GM23338 (cell line): ENCODE data around the gene DENND6A. TPM values are rescaled to one million over a fixed set of nuclear protein-coding genes. Genes with fewer than 3 reads are reported as not detected.
A peak's percentile ranks its signal among the peaks of the same experiment; 100 is the strongest.

Experiments used
- ATAC-seq: fragments of 200-7000 bp; cut with Tn5 transposase; 3 replicates; pipeline ENCODE4 v1.9.1; 2020
- DNase-seq: peaks from one replicate; pipeline ENCODE4 v3.0.0-alpha.2; 2015; ENCODE audit warnings: low spot score
- H2AFZ ChIP-seq: fragments of 200-600 bp; sonication (generic); 2 replicates; pipeline ENCODE4 v1.8.0; 2016; ENCODE audit warnings: antibody characterized with exemption, mild to moderate bottlenecking, moderate library complexity
- H3F3A ChIP-seq: fragments of 200-600 bp; sonication (generic); replicated peaks from 2 replicates; pipeline ENCODE4 v1.8.0; 2017; ENCODE audit warnings: antibody characterized with exemption, mixed run types, low read depth
- H3K27ac ChIP-seq: fragments of 200-600 bp; sonication (generic); 2 replicates; pipeline ENCODE4 v1.6.1; 2016; ENCODE audit warnings: low read depth
- H3K27me3 ChIP-seq: fragments of 200-600 bp; sonication (generic); 2 replicates; pipeline ENCODE4 v1.8.0; 2016; ENCODE audit warnings: mild to moderate bottlenecking, mixed run types, moderate library complexity; ENCODE audit not compliant: insufficient read depth
- H3K36me3 ChIP-seq: fragments of 200-600 bp; sonication (generic); 2 replicates; pipeline ENCODE4 v1.8.0; 2016; ENCODE audit warnings: mild to moderate bottlenecking; ENCODE audit not compliant: insufficient read depth
- H3K4me1 ChIP-seq: fragments of 200-600 bp; sonication (generic); 2 replicates; pipeline ENCODE4 v1.8.0; 2016; ENCODE audit warnings: mild to moderate bottlenecking, moderate library complexity; ENCODE audit not compliant: insufficient read depth
- H3K4me2 ChIP-seq: fragments of 200-600 bp; sonication (generic); 2 replicates; pipeline ENCODE4 v1.7.1; 2017; ENCODE audit warnings: mixed run types
- H3K4me3 ChIP-seq: fragments of 200-600 bp; sonication (generic); 2 replicates; pipeline ENCODE4 v1.6.1; 2016; ENCODE audit warnings: mixed run types
- H3K79me2 ChIP-seq: fragments of 200-600 bp; sonication (generic); replicated peaks from 2 replicates; pipeline ENCODE4 v1.8.0; 2017; ENCODE audit warnings: mild to moderate bottlenecking; ENCODE audit not compliant: insufficient read depth
- H3K9me2 ChIP-seq: fragments of 200-600 bp; sonication (generic); 2 replicates; pipeline ENCODE4 v1.8.0; 2017; ENCODE audit not compliant: insufficient read depth
- H4K20me1 ChIP-seq: fragments of 200-600 bp; sonication (generic); replicated peaks from 2 replicates; pipeline ENCODE4 v1.8.0; 2017; ENCODE audit warnings: mild to moderate bottlenecking; ENCODE audit not compliant: insufficient read depth
- H3K27ac Mint-ChIP-seq: 2 replicates; pipeline ENCODE4 v1.8.0; 2020; ENCODE audit warnings: inconsistent platforms, mild to moderate bottlenecking, moderate library complexity, mixed read lengths
- H3K27me3 Mint-ChIP-seq: 3 replicates; pipeline ENCODE4 v1.8.0; 2022; ENCODE audit warnings: low read depth, mild to moderate bottlenecking, moderate library complexity, mixed read lengths, inconsistent platforms; ENCODE audit not compliant: insufficient read depth, poor library complexity
- H3K36me3 Mint-ChIP-seq: 3 replicates; pipeline ENCODE4 v1.8.0; 2021; ENCODE audit warnings: low read depth, mild to moderate bottlenecking, inconsistent platforms, moderate library complexity, mixed read lengths
- H3K4me1 Mint-ChIP-seq: 3 replicates; pipeline ENCODE4 v1.8.0; 2020; ENCODE audit warnings: mild to moderate bottlenecking, inconsistent platforms, mixed read lengths
- H3K4me3 Mint-ChIP-seq: 3 replicates; pipeline ENCODE4 v1.8.0; 2021; ENCODE audit warnings: moderate library complexity, mild to moderate bottlenecking, inconsistent platforms, mixed read lengths
- H3K9me3 Mint-ChIP-seq: 3 replicates; pipeline ENCODE4 v1.8.0; 2020; ENCODE audit warnings: moderate library complexity, mild to moderate bottlenecking, inconsistent platforms, mixed read lengths
- CREB1 ChIP-seq: fragments of 250-450 bp; sonication (Bioruptor Pico); IDR thresholded peaks from 2 replicates; pipeline ENCODE4 v1.5.0; 2020; ENCODE audit warnings: low read depth, mild to moderate bottlenecking, moderate library complexity
- ETS1 ChIP-seq: IDR thresholded peaks from 2 replicates; pipeline ENCODE4 v1.6.1; 2016; ENCODE audit warnings: antibody characterized with exemption
- EZH2 ChIP-seq: fragments of 200-600 bp; sonication (generic); IDR thresholded peaks from one replicate; pipeline ENCODE4 v1.8.0; 2017; ENCODE audit warnings: antibody characterized with exemption, mild to moderate bottlenecking, low read depth; ENCODE audit not compliant: unreplicated experiment
- EZH2phosphoT487 ChIP-seq: fragments of 200-600 bp; sonication (generic); IDR thresholded peaks from one replicate; pipeline ENCODE4 v1.8.1; 2018; ENCODE audit warnings: antibody characterized with exemption; ENCODE audit not compliant: unreplicated experiment
- JUNB ChIP-seq: IDR thresholded peaks from one replicate; pipeline ENCODE4 v1.6.1; 2016; ENCODE audit warnings: antibody characterized with exemption; ENCODE audit not compliant: unreplicated experiment
- NANOG ChIP-seq: IDR thresholded peaks from 2 replicates; pipeline ENCODE4 v1.6.1; 2016; ENCODE audit warnings: antibody characterized with exemption, borderline replicate concordance
- POLR2AphosphoS5 ChIP-seq: IDR thresholded peaks from 2 replicates; pipeline ENCODE4 v1.6.1; 2016; ENCODE audit warnings: antibody characterized with exemption, low read depth
- REST ChIP-seq: IDR thresholded peaks from one replicate; pipeline ENCODE4 v1.6.1; 2018; ENCODE audit warnings: antibody characterized with exemption; ENCODE audit not compliant: unreplicated experiment
- STAT1 ChIP-seq: IDR thresholded peaks from one replicate; pipeline ENCODE4 v1.6.1; 2016; ENCODE audit warnings: antibody characterized with exemption; ENCODE audit not compliant: unreplicated experiment
- ZNF114 ChIP-seq: fragments of 250-450 bp; sonication (Bioruptor Pico); IDR thresholded peaks from 2 replicates; pipeline ENCODE4 v1.5.0; 2020; ENCODE audit warnings: mild to moderate bottlenecking, moderate library complexity
- ZNF331 ChIP-seq: fragments of 250-450 bp; sonication (Bioruptor Pico); IDR thresholded peaks from 2 replicates; pipeline ENCODE4 v1.5.0; 2020; ENCODE audit warnings: low read depth, mild to moderate bottlenecking, moderate library complexity
- ZNF462 ChIP-seq: fragments of 250-450 bp; sonication (Bioruptor Pico); IDR thresholded peaks from 2 replicates; pipeline ENCODE4 v1.5.0; 2020; ENCODE audit warnings: mild to moderate bottlenecking, moderate library complexity
- polyA plus RNA-seq: library from polyadenylated mRNA; unstranded; fragments of >200 nt; fragmentation: Nextera tagmentation; extraction: Ambion mirVana; gene quantifications from 2 replicates; pipeline ENCODE4 v1.2.1, GENCODE V29; 2016
- total RNA-seq: library from RNA; depleted of rRNA; stranded (reverse); fragments of >200 nt; shearing (Covaris generic); gene quantifications from 2 replicates; pipeline ENCODE4 v1.2.3, GENCODE V29; 2014
- TF ChIP-seq, protein P1 (sequence below), 2 experiments: fragments of 200-600 bp in 1 of 2; sonication (generic) in 1 of 2; conservative IDR thresholded peaks; 2 replicates each; pipeline versions ENCODE4 v1.5.1 to v1.6.1; 2016 to 2017; ENCODE audit warnings: antibody characterized with exemption in 2 of 2, low read depth in 2 of 2, mild to moderate bottlenecking in 2 of 2, moderate library complexity in 1 of 2

The DENND6A gene
- total and polyA plus RNA-seq, 2 experiments from 2014 or later = 7.5 to 17.5 TPM

DNA sequence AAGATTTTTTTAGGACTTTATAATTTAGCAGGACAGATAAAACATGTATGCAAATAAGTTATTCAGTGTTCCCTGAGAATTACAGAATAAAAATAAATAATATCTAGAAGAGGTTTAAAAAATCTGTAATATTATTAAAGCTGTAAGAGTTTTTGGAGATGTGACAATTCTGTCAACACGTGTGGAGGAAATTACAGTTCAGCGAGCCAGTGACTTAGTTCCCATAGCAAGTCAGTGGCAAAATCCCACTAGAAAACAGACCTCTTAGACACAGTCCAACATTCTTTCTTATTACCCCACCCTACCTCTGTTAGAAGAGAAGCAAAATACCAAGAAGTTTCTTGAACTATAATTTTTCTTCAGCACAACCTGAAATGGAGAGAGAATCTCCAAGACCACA, 16.2 kb upstream of the DENND6A start (continued):
- TF ChIP-seq ZNF462 = no peak

- H3K4me1 Mint-ChIP-seq = no peaks in the 10 kb centered on the region
- Histone ChIP-seq H3K79me2 (no peaks in the 10 kb centered on the region), H4K20me1 (no peaks in the 10 kb centered on the region), H3F3A (no peaks in the 10 kb centered on the region), H3K4me1 (no peaks in the 10 kb centered on the region; the same call in 1 of the 2 replicates), H3K27ac (no peak overlapping the region), H3K27me3 (no peaks in the 10 kb centered on the region), H3K4me3 (no peak overlapping the region), H3K36me3 (no peaks in the 10 kb centered on the region), H3K9me2 (no peaks in the 10 kb centered on the region), H3K4me2 (no peak overlapping the region), H2AFZ (peak overlapping the region; percentile 59; the same call in 1 of the 2 replicates)
- H3K27me3 Mint-ChIP-seq = no peaks in the 10 kb centered on the region
- DNase-seq (no peak), ATAC-seq (no peak)
- H3K36me3 Mint-ChIP-seq = peaks cover 7% of the 10 kb centered on the region; the same call in 1 of the 3 replicates
- H3K9me3 Mint-ChIP-seq = peaks cover 11% of the 10 kb centered on the region
- H3K4me3 Mint-ChIP-seq = no peak overlapping the region
- H3K27ac Mint-ChIP-seq = no peak overlapping the region
- TF ChIP-seq, protein P1, sequence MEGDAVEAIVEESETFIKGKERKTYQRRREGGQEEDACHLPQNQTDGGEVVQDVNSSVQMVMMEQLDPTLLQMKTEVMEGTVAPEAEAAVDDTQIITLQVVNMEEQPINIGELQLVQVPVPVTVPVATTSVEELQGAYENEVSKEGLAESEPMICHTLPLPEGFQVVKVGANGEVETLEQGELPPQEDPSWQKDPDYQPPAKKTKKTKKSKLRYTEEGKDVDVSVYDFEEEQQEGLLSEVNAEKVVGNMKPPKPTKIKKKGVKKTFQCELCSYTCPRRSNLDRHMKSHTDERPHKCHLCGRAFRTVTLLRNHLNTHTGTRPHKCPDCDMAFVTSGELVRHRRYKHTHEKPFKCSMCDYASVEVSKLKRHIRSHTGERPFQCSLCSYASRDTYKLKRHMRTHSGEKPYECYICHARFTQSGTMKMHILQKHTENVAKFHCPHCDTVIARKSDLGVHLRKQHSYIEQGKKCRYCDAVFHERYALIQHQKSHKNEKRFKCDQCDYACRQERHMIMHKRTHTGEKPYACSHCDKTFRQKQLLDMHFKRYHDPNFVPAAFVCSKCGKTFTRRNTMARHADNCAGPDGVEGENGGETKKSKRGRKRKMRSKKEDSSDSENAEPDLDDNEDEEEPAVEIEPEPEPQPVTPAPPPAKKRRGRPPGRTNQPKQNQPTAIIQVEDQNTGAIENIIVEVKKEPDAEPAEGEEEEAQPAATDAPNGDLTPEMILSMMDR (conservative IDR thresholded peaks at IDR 0.05; ENCODE audit: low read depth in 2 of 2) = no peak
- TF ChIP-seq POLR2AphosphoS5 (no peak), EZH2phosphoT487 (no peak), JUNB (no peak), CREB1 (CRISPR knock-in tag) (no peak), ZNF114 (CRISPR knock-in tag) (no peak), NANOG (no peak), REST (no peak), ETS1 (no peak), ZNF331 (CRISPR knock-in tag) (no peak), STAT1 (no peak), EZH2 (no peak)
These were observed 13.6 kb upstream of the DENND6A start for GRCh38 chr3:57706462-57706861.
